ENCODE data around the gene TP53BP2. TPM values are rescaled to one million over a fixed set of nuclear protein-coding genes. Genes with fewer than 3 reads are reported as not detected.

Gene TP53BP2
- total RNA-seq, 1 donor = 32.7 TPM

- no peak for DNase-seq (ENCODE audit: low read depth)
- H3K4me3 ChIP-seq (ENCODE audit: low read depth, low read length) = no peak overlapping the region
- no peak for TF ChIP-seq CTCF (IDR thresholded peaks at IDR 0.05; ENCODE audit: insufficient read depth, low read length)
These were observed 92.8 kb downstream of the TP53BP2 start for GRCh38 chr1:223752721-223753515.

- H3K4me3 ChIP-seq (ENCODE audit: low read depth, low read length) = no peak overlapping the region
- no peak for DNase-seq (ENCODE audit: low read depth)
- TF ChIP-seq CTCF (IDR thresholded peaks at IDR 0.05; ENCODE audit: insufficient read depth, low read length) = no peak
These were observed 94.1 kb downstream of the TP53BP2 start for GRCh38 chr1:223751696-223752095.

GRCh38 chr1:223750730-223751570 lies 94.8 kb downstream of the TP53BP2 start:
- no peak overlapping the region for H3K4me3 ChIP-seq (ENCODE audit: low read depth, low read length)

GRCh38 chr1:223748773-223749733 lies 96.7 kb downstream of the TP53BP2 start:
- peak overlapping the region; percentile 39 for H3K4me3 ChIP-seq (ENCODE audit: low read depth, low read length)
- DNase-seq (ENCODE audit: low read depth) = peak; percentile 62

More at GRCh38 chr1:223750730-223751570, 94.8 kb downstream of the TP53BP2 start:
- DNase-seq (ENCODE audit: low read depth) = no peak
- TF ChIP-seq CTCF (IDR thresholded peaks at IDR 0.05; ENCODE audit: insufficient read depth, low read length) = no peak

GRCh38 chr1:223748405-223748772 lies 97.4 kb downstream of the TP53BP2 start:
- DNase-seq (ENCODE audit: low read depth) = peak; percentile 60
- no peak overlapping the region for H3K4me3 ChIP-seq (ENCODE audit: low read depth, low read length)
- TF ChIP-seq CTCF (IDR thresholded peaks at IDR 0.05; ENCODE audit: insufficient read depth, low read length) = no peak

More at GRCh38 chr1:223748773-223749733, 96.7 kb downstream of the TP53BP2 start:
- TF ChIP-seq CTCF (IDR thresholded peaks at IDR 0.05; ENCODE audit: insufficient read depth, low read length) = peak; percentile 70

GRCh38 chr1:223747838-223748335 lies 97.9 kb downstream of the TP53BP2 start:
- peak; percentile 60 for DNase-seq (ENCODE audit: low read depth)
- H3K4me3 ChIP-seq (ENCODE audit: low read depth, low read length) = no peak overlapping the region
- no peak for TF ChIP-seq CTCF (IDR thresholded peaks at IDR 0.05; ENCODE audit: insufficient read depth, low read length)
